DMS153 (cell line): ENCODE measurements around the gene ITLN1.
"Not testable (repeated sequence)": the region's sequence is repeated elsewhere in the genome, so short reads cannot be mapped to it uniquely, and the experiment has no call there.

Experiments used
- DNase-seq: peaks from one replicate; lab custom pipeline; 2025; lab: John Stamatoyannopoulos, UW

ITLN1 gene

GRCh38 chr1:160885042-160885441, at the start of gene ITLN1:
TSS of gene ITLN1 (minus strand) at chr1:160885180. CDS start at chr1:160884877, 303 bp downstream.
- DNase-seq: no peak

- DNase-seq: not testable (repeated sequence)
Observed at GRCh38 chr1:160933305-160933704, 48.3 kb upstream of the ITLN1 start.

GRCh38 chr1:160925652-160926244, 40.8 kb upstream of the ITLN1 start:
- DNase-seq: no peak

DNA sequence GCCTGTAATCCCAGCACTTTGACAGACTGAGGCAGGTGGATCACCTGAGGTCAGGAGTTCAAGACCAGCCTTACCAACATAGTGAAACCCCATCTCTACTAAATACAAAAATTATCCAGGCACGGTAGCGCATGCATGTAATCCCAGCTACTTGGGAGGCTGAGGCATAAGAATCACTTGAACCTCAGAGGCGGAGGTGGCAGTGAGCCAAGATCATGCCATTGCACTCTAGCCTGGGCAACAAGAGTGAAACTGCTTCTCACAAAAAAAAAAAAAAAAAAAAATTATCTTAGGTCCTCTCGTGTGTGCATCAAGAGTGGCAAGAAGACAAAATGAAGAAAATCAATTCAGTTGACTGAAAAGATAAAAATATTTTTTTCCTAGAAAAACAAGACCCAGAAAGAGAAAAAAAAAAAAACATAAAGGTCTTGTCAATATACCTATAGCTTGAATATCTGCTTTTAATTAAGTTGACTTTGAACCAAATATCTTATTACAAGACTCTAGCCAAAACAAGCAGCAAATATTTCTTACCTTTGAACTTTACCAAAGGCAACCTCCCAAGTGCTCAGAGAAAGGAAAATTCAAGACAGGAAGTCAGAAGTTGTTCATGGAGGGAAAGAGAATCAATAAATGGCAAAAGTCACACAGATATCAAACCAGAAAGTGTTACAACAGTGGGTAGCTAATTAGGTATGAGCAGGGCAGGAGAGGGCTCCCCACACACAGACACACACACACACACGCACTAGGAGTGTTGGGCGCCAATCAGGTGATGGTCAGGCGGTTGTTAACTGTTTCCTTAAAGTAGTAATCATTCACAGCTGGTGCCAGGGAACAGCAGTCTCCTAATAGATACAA, 40.0 kb upstream of the ITLN1 start:
- DNase-seq: no peak

DNA sequence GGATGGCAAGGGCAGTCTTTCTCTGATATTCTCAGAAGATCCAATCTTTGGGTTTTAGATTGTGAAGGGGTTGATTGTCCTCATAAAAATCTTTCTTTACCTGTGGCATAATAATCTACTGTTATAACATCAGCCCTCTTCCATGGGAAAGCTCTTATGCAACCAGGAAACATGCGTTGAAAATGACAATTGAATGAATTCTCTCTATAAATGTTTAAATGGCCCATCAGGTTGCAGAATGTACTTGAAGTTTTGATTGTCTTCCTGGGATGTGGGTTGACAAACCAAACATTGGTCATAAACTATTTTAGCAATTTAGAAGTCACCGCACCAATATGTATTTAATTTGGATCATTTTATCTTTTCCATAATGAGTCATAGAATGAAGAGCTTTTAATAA, 31.7 kb upstream of the ITLN1 start:
- no peak for DNase-seq

- DNase-seq: not testable (repeated sequence)
Observed at GRCh38 chr1:160913229-160913628, 28.2 kb upstream of the ITLN1 start.

GRCh38 chr1:160911925-160912324, 26.9 kb upstream of the ITLN1 start:
- no peak for DNase-seq

DNA sequence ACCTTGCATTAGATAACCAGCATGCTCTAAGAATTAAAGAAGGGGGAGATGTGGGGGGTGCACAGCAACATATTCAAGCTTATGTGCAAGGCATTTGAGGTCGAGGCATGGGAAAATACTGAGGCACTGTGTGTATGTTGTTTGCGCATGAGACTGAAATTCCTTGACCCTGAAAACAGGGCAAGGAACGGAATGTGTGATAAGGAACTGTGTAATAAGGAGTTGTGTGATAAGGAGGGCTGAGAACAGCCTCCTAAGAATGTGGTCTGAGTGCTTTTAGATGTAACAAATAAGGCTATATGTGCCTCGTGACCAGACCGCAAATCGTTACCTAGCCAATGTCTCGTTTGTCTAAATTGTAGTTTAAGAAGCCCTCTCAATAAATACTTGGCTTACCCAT, 26.5 kb upstream of the ITLN1 start:
- no peak for DNase-seq

GRCh38 chr1:160910170-160910750, 25.3 kb upstream of the ITLN1 start:
- DNase-seq: peak; percentile 26

DNA sequence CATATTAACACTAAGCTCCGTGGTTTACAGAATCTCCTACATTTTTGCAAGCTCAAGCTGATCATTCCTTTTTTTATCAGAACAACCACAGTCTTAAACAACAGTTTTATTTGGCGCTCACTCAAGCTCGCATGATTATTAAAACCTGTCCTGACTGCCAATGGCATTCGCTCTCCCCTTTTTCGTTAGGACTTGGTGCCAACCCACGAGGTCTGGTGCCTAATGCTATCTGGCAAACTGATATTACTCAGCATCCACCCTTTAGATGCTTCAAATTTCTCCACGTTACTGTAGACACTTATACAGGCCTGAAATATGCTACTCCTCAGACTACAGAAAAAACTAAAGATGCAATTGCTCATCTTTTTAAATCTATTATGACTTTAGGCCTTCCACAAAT, 23.0 kb upstream of the ITLN1 start:
- no peak for DNase-seq

DNA sequence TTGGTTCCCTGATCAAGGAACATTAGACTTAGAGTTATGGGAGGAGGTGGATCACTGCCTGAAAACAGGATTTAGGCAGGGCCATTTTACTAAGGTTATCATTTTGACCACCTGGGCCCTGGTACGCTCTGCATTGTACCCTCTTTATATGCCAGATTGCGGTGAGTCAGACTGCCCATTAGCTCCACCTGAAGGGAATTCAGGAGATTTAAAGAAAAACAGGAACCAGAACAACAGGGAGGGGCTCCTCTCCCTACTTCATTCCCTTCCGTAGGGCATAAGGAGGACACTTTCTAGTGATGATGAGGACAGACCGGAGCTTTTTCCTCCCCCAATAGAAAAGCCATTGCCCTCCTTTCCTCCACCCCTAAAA, 20.6 kb upstream of the ITLN1 start:
- no peak for DNase-seq

GRCh38 chr1:160904783-160905616, 20.0 kb upstream of the ITLN1 start:
- no peak for DNase-seq

DNA sequence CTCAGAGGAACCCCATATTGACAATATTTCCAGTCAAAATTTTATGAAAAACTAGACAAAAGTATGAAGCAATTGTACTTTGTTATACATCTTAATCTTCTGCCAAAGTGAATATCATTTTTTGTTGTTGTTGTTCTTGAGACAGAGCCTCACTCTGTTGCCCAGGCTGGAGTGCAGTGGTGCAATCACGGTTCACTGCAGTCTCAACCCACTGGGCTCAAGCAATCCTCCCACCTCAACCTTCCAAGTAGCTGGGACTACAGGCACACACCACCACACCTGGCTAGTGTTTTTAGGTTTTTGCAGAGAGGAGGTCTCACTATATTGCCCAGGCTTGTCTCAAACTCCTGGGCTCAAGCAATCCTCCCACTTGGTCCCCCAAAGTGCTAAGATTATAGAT, 17.3 kb upstream of the ITLN1 start:
- DNase-seq: not testable (repeated sequence)

- no peak for DNase-seq
Observed at GRCh38 chr1:160901768-160902167, 16.8 kb upstream of the ITLN1 start.

DNA sequence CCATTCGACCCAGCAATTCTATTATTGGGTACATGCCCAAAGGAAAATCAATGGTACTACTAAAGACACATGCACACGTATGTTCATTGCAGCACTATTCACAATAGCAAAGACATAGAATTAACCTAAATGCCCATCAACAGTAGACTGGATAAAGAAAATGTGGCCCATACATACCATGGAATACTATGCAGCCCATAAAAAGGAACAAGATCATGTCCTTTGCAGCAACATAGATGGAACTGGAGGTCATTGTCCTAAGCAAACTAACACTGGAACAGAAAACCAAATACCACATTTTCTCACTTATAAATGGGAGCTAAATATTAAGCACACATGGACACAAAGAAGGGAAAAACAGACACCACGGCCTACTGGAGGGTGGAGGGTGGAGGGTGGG, 15.7 kb upstream of the ITLN1 start:
- not testable (repeated sequence) for DNase-seq

- not testable (repeated sequence) for DNase-seq
Observed at GRCh38 chr1:160894368-160895135, 9.6 kb upstream of the ITLN1 start.

GRCh38 chr1:160891474-160891873, 6.5 kb upstream of the ITLN1 start:
- no peak for DNase-seq

DNA sequence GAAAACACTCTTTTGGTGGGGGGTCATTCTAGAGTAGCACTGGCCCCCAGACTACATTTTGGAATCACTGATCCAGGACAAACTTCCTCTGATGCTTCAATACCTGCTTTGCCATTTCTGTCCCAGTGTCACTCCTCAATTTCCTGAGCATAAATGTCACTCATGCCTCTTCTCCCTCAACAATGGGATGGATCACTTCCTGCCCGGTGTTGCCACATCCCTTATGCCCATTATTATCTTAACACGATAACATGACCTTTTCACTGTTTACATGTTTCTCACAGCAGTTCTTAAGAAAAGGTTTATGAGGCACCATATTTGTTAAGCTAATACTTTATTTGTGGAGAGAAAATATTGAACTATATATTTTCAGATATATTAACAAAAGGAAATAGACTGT, 3.9 kb upstream of the ITLN1 start:
- peak; percentile 29 for DNase-seq

DNA sequence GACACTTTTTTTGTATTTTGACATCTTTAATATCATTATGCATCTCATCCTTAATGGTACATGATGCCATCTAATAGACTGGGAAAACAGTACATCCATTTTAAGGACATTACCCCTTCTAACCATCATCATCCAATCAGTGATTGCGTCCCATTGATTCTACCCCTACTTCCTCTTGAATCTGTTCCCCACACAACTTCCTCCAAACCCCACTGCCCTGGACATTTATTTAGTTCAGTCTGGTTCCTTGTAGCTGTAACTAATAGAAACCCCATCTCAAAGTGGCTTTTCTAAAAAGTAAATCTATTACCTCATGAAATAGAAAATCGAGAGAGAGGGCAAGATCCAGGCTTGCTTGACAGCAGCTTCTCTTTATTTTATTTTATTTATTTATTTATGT, 2.1 kb upstream of the ITLN1 start:
- DNase-seq: no peak

DNA sequence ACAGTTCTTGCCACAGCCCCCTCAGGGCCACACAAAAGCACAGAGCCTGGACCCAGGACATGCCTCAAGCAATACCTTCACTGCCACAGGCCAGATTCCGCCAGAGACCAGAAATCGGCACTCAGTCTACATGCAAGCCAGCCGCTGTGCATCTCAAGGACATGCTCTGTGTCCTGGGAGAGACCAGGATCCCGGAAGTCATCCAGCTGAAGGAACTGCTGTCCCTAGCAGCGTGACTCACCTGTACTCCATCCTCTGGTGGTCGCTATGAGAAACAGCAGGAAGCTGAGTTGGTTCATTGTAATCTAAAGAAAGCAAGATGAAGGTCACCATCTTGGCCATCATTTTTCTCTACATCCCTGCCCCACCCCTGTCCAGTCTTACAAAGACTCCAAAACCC, 401 bp downstream of the ITLN1 start:
- no peak for DNase-seq
